ENCODE results near the gene SLC26A8.

SLC26A8 gene, protein sequence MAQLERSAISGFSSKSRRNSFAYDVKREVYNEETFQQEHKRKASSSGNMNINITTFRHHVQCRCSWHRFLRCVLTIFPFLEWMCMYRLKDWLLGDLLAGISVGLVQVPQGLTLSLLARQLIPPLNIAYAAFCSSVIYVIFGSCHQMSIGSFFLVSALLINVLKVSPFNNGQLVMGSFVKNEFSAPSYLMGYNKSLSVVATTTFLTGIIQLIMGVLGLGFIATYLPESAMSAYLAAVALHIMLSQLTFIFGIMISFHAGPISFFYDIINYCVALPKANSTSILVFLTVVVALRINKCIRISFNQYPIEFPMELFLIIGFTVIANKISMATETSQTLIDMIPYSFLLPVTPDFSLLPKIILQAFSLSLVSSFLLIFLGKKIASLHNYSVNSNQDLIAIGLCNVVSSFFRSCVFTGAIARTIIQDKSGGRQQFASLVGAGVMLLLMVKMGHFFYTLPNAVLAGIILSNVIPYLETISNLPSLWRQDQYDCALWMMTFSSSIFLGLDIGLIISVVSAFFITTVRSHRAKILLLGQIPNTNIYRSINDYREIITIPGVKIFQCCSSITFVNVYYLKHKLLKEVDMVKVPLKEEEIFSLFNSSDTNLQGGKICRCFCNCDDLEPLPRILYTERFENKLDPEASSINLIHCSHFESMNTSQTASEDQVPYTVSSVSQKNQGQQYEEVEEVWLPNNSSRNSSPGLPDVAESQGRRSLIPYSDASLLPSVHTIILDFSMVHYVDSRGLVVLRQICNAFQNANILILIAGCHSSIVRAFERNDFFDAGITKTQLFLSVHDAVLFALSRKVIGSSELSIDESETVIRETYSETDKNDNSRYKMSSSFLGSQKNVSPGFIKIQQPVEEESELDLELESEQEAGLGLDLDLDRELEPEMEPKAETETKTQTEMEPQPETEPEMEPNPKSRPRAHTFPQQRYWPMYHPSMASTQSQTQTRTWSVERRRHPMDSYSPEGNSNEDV

DNA sequence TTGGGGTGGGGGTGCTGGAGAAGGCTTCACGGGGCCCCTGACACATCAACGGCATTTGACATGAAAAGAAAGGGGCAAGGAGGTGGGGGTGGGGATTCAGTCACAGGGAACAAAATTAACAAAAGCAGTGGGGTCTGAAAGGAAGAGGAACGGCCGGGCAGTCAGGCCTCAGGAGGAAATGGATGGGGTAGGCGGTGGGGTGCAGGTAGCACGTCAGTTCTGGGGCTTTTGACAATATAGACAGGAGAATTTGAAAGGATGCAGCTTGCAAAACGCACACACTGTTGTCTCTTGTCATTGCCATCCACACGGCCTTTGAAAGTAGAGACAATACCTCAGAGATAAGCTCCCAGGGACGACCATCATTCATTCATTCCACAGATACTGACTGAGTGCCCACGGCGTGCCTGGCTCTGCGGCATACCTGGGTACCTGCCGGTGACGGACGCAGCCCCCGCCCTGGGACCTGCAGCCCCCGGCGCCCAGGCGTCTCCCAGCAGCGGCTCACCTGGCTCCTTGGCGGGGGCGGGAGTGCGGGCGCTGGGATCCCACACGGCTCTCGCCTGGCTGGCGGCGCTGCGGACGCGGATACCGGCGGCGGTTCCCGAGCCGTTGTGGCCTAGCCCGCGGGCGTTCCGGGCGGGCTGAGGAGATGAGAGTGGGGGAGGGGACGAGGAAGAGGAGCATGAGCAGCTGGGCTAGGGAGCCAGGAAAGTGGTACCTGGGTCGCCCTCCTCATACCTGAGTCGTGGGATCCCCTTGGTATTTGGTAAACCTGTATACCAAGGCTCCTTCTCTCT is at the start of gene SLC26A8:
SLC26A8 (minus strand) TSS at position 646 of the 800 bp plus-strand sequence. CDS start 4,934 bp downstream, outside the sequence.
- no peak for DNase-seq (ENCODE audit: low read depth in 2 of 2)

DNA sequence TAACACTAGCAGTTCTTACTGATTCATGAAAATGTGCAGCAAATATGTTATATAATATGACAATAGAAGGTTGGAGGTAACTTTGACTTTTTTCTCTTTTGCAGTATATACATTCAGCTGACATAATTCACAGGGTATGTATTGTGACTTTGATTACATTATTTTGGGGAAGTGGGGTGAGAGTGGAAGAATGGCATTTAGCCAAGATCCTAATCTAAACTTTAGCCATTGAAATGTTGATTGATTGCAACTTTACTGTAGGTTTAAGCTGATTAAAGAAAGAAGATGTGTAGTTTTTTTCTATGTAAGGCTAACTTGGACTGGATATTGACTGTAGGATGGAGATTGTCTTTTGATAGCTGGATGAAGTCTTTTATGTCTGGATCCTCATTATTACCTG is 49.1 kb upstream of the SLC26A8 start:
- no peak for DNase-seq (ENCODE audit: low read depth in 2 of 2)

DNA sequence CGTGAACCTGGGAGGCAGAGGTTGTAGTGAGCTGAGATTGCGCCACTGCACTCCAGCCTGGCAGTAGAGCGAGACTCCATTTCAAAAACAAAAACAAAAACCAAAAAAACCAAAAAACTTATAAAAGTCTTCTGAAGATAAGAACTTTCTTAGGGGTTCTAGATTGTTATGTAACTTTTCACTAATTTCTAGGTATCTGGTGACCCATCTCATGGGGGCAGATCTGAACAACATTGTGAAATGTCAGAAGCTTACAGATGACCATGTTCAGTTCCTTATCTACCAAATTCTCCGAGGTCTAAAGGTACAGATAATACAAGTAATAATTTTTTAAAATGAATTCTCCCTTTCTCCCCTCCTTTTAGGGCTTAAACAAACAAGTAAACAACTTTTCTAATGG is 48.2 kb upstream of the SLC26A8 start:
- no peak for DNase-seq (ENCODE audit: low read depth in 2 of 2)

DNA sequence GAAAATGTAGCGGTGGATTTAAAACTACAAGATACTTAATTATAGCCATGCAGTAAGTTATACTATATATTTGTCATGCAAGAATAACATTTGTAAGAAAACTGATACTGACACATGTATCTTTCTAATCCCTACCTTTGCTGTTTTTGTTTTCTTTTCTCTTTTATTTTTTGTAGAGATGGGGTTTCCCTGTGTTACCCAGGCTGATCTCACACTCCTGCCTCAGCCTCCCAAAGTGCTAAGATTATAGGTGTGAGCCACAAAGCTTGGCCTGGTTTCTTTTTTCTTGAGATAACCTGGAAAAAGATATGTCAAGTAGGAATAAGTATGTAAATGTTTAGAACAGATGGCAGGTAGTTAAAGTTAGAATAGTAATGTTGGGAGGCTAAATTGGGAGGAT is 47.3 kb upstream of the SLC26A8 start:
- no peak for DNase-seq (ENCODE audit: low read depth in 2 of 2)

DNA sequence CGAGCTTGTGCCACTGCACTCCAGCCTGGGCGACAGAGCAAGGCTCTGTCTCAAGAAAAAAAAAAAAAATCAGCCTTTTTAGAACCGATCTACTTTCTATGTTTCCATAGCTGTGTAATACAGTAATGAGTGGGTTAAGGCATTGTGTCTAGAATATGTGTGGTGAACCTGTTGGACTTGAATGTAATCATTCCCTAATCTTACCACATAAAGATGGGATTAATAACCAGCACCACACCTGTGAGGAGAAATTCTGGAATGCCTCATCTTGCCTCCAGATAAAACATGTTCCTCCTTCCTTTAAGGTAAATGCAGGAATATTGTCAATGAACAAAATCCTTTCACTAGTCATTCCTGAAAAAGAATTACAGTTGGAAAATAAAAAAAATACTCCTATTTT is 46.8 kb upstream of the SLC26A8 start:
- no peak for DNase-seq (ENCODE audit: low read depth in 2 of 2)

DNA sequence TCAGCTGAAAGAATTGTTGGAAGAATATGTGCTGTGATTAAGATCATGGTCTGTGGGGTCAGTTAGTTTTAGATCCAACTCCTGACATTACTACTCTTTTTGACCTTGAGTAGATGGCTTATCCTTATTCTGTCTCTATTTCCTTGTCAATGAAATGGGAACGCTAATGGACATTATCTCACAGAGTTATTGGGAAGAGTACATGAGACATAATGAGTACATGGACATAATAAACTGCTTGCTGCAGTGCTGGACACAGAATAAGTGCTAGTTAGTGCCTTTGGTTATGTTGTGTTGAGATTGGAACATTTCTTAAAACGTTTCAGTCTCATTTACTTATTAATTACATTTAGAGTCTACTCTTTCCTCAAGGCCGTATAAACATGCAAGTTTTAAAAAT is 45.8 kb upstream of the SLC26A8 start:
- no peak for DNase-seq (ENCODE audit: low read depth in 2 of 2)

DNA sequence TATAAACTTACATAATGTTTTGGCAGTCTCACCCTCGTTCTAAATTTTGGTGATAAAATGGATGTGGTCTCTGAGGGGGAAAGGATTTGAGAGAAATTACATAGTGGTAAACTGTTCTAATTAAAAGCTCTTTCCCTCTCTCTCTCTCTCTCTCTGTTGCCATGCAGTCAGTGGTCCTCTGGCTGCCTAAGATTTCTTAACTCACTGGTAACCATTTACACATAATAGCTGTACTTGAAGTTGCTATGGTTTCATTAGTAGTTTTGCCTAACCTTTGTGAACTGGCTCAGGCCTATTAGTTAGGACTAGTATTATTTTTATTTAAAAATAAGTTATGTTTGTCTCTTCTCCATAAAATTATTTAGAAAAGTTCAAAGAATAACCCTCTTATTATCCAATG is 45.1 kb upstream of the SLC26A8 start:
- DNase-seq (ENCODE audit: low read depth in 2 of 2): no peak

DNA sequence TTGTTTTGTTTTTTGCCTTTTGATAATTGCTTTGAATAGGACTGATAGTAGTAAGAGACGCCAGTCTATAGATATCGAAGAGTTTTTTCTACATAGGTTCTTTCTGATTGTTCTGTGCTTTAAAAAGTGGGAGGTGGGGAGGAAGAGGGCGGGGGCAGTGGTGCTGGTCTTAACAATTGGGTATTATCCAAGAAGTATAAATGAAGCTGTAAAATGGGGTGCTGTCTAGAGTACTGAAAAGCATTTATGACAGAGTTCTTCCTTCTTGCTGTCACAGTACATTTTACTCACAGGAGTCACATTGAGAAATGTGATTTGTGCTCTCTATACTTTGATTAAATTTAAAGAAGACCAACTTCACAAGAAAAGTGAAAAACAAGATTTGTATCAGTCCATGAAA is 44.1 kb upstream of the SLC26A8 start:
- DNase-seq (ENCODE audit: low read depth in 2 of 2): no peak

DNA sequence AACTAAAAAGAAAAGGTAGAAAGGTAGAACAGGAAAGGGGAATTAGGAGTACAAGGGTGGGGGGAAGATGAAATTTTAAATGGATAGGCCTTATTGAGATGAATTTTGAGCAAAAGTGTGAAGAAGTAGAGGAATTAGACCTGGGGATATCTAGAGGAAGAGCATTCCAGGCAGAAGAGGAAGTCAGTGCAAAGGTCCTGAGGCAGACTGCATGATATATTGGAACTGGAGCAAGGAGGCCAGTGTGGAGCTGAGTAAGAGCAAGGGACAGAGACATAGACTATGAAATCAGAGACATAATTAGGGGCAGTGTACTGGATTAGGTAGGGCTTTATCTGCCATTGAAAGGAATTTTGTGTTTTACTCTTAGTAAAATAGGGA is 43.6 kb upstream of the SLC26A8 start:
- no peak for DNase-seq (ENCODE audit: low read depth in 2 of 2)

DNA sequence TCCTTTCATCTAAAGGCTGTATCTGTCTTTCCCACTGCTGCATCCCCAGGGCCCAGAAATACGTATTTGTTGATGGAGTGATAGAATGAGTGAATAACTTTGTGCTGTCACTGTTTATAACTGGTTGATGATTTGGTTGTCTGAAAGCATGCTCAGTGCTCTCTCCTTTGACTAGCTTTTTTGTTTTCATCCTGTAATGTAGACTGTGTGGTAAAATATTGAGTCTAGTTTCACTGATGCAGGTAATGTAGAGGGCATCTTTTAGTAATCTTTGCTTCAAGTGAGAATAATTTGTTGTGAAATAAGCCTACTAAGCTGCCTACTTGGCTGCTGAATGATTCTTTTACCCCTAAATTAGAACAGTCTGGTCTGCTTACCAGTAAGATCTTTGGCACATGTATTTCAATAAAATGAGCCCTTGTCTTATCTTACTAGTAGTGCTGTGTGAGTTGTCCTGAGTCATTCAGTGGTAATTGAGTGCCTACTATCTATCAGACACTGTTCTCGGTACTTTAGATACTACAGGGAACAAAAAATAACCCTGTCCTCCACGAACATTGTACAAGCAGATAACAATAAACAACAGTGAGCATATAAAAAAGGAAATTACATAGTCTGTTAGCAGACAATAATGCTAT is 43.1 kb upstream of the SLC26A8 start:
- DNase-seq (ENCODE audit: low read depth in 2 of 2): no peak

DNA sequence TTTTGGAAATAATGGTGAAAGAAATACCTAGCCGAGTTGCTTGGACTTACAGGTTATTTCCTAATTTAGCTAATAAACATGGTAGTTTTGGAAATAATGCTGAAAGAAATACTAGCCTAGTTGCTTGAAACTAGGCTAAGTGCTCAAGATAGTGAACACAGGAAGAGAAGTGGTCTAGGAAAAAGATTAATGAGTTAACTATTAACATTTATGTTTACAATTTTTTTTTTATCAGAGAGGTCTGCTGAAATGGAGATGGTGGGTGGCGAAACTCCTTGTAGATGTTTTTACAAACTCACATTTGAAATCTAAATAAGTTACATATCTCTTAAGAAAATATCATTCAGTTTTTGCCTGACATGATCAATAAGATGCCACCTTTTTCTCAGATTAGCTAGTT is 42.4 kb upstream of the SLC26A8 start:
- no peak for DNase-seq (ENCODE audit: low read depth in 2 of 2)

DNA sequence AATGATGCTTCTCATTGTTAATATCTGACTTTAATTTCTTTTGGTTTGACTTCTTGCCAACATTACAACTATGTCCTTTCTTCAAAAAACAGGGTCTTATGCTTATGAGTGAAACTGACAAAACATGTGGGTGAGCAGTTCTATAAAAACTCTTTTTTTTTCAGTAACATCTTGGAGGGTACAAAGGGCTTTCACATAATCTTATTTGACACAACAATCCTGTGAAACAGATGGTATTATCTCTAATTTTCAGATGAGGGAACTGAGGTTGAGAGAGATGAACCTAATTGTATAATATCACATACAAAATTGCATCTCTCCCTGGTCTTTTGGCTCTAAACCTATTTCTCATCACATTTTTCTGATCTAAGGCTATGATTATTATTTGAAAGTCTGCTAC is 41.5 kb upstream of the SLC26A8 start:
- DNase-seq (ENCODE audit: low read depth in 2 of 2): no peak

DNA sequence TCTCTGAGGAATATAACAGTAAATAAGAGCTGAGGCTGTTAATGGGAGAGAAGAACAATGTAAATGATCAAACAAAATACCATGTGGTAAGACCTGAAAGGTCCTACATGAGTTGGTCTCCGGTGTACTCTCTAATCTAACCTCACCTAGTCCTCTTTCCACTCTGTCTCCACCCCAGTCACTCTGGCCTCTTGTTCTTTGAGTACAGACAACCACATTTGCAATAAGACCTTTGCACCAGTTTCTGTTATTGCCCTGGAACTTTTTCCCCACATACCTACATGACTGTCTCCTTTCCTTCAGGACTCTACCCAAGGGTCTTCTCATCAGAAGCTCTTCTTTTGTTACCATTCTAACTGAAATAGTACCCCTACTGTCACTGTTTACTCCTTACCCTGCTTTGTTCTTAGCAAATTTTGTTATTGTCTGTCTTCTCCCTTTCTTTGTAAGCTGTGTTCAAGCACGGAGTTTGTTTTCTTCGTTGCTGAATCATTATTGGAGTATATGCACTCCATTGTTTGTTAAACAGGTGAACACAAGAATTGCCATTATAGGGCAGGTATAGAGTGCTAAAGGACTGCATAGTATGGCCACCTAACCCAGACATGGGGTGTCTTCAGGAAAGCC is 40.4 kb upstream of the SLC26A8 start:
- DNase-seq (ENCODE audit: low read depth in 2 of 2): no peak

DNA sequence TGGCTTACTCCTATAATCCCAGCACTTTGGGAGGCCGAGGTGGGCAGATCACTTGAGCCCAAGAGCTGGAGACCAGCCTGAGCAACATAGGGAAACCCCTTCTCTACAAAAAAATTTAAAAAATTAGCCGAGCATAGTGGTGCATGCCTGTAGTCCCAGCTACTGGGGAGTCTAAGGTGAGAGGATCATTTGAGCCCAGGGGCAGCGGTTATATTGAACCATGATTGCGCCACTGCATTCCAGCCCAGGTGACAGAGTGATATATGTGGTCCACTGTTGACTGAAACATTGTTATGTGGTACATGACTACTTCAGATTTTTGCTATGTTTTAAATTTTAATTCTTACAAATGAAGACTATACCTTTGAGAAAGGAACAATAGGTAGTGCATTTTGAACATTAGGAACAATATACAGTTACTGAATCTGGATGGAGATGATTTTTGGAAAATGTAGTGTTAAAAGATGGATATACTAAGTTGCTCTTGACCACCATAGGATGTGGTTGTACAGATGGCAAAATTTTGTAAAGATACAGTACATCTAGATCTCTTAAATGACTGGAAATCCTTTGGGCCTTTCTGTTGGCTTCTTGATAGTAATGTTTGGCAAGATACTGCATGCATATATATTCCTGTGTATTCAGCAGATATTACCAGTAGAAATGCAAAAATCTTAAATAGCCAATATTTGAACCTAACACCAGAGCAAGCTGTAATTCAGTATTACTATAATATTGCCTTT is 39.0 kb upstream of the SLC26A8 start:
- DNase-seq (ENCODE audit: low read depth in 2 of 2): no peak

DNA sequence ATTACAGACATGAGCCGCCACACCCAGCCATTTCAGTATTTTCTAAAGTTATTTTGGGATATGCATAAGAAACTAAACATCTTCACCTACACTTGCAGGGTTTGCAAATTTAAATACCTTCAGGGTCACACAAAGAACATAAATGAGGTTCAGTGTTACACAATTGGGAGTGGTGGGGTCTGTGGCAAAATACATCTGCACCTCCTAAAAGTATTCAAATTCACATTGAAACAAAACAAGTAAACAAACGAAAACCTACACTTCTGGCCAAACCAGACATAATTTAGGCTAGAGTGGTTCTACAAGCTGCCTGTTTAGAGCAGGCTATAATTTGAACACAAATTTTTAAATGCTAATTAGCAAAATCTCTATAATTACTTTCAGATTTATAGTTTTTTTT is 37.8 kb upstream of the SLC26A8 start:
- no peak for DNase-seq (ENCODE audit: low read depth in 2 of 2)

DNA sequence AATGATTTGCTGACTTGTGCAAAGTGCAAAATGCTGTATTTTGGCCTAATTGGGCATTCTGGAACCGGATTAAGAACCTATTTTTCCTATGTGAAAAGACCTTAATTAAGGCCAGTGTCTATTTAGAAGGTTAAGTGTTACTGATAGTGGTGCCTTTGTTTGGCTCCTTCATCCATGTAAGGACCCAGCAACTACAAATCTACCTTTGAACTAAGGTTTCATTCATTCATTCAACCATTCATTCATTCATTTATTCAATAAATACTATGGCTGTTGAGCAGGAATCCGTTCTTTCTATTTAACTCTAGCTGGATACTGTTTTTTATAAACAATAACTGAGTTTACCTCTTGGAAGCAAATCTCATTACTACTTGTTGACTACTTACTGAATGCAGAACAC is 36.8 kb upstream of the SLC26A8 start:
- DNase-seq (ENCODE audit: low read depth in 2 of 2): no peak

DNA sequence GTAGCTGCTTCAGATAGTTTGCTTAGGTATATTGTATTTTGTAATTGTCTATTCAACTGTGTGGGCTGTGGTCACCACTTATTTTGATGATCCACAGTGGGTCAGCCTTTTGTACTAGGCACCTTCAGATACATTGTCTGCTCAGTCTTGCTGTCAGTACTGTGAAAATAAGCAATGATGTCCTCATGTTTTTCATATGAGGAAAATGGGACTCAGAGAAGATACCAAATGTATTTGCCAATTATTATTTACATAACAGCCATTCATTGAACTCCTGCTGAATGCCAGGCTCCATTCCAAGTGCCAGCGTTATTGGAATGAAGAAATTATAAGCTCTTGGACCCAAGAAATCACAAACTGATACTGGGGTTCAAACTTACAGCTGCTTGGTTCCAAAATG is 31.7 kb upstream of the SLC26A8 start:
- DNase-seq (ENCODE audit: low read depth in 2 of 2): no peak

DNA sequence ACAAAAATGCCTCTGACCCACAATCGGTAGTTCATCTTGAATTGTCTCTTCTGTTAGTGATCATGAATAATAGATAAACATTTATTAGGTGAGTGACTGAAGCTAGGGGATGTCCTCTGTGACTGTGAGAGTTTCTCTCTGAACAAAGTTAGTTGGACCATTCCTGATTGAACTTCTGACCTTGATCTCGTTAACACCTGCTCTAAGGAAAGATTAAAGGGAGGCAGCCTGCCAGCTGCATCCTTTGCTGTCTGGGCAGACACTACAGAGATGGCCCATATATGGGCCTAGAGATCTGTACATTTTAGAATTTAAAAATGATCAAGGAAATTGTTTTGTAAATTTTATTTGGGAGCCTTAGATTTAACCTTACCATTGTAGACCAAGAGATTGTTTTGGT is 30.5 kb upstream of the SLC26A8 start:
- no peak for DNase-seq (ENCODE audit: low read depth in 2 of 2)

DNA sequence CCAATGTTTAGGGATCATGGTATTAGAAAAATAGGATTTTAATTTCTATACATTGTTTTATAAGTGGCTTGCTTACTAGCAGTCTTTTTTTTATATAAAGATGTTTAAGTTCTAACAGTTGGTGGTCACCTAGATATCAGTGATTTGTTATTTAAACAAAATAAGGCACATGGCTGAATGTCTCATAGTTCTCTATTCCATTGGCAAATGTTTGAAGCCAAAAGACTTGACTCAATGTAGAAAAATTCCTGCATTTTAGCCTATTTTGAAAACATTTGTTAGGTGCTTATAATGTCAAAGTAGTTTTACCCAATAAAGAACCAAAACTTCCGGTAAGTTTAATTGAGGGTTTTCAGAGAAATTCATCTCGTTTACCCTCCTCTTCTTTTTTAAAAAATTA is 30.0 kb upstream of the SLC26A8 start:
- DNase-seq (ENCODE audit: low read depth in 2 of 2): no peak

DNA sequence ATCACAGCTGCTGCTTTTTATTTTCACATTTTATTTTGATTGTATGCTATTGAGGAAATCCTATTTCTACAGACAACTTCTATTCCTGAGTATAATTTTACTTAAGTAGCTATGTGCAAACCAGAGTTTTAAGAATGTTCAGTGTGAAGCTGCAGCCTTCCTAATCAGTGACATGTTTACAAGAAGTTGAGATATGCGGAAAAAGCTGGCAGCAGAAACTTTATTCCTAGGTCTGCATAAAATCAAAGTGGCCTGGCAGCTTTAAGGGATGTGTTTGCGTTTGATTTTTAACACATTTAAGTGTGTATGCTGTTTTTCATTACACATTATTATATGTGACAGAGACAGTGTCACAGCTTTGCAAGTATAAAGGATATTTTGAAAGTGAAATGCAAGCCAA is 29.4 kb upstream of the SLC26A8 start:
- DNase-seq (ENCODE audit: low read depth in 2 of 2): no peak
